Choroid plexus epithelial cell (primary cell): ENCODE results near the gene SMG9.

ENCODE experiments used
- DNase-seq: peaks from one replicate; pipeline ENCODE4 v3.0.0-alpha.2; 2010; ENCODE audit warnings: low read depth
- H3K4me3 ChIP-seq: 2 replicates; pipeline ENCODE4 v1.5.1; 2011; ENCODE audit warnings: low read depth, mild to moderate bottlenecking, control low read depth, low read length, moderate library complexity
- CTCF ChIP-seq: conservative IDR thresholded peaks from 2 replicates; pipeline ENCODE4 v1.5.1; 2011; ENCODE audit warnings: low read depth, mild to moderate bottlenecking, control low read depth, inconsistent platforms, low read length, moderate library complexity

Gene SMG9

GRCh38 chr19:43754503-43755255, at the start of gene SMG9:
Gene SMG9 (minus strand): TSS chr19:43754962. CDS start chr19:43750741, 4,221 bp downstream.
- H3K4me3 ChIP-seq: peak within 1 kb of the TSS; percentile 87
- DNase-seq: peak; percentile 98
- TF ChIP-seq CTCF: peak; percentile 10

GRCh38 chr19:43804432-43804831, 49.7 kb upstream of the SMG9 start:
- no peak for DNase-seq
- no peak overlapping the region for H3K4me3 ChIP-seq
- TF ChIP-seq CTCF: no peak

- TF ChIP-seq CTCF: no peak
- no peak within 1 kb of the TSS for H3K4me3 ChIP-seq
- DNase-seq: no peak
Observed at GRCh38 chr19:43802216-43802951, 47.6 kb upstream of the SMG9 start, which contains the start of gene LYPD5. Gene LYPD5 (minus strand): TSS chr19:43802447. CDS start chr19:43802380, 67 bp downstream.

- no peak overlapping the region for H3K4me3 ChIP-seq
- no peak for DNase-seq
- TF ChIP-seq CTCF: no peak
Observed at GRCh38 chr19:43799502-43800142, 44.9 kb upstream of the SMG9 start.

- no peak for DNase-seq
- TF ChIP-seq CTCF: no peak
- H3K4me3 ChIP-seq: peak overlapping the region; percentile 60
Observed at GRCh38 chr19:43798546-43799409, 44.0 kb upstream of the SMG9 start.

GRCh38 chr19:43798026-43798545, 43.3 kb upstream of the SMG9 start:
- no peak for TF ChIP-seq CTCF
- peak overlapping the region; percentile 60 for H3K4me3 ChIP-seq
- no peak for DNase-seq
